ENCODE data around the gene KCNN1. TPM values are rescaled to one million over a fixed set of nuclear protein-coding genes. Genes with fewer than 3 reads are reported as not detected.
"Not testable (repeated sequence)": the region's sequence is repeated elsewhere in the genome, so short reads cannot be mapped to it uniquely, and the experiment has no call there.

KCNN1 gene
- total RNA-seq, 1 donor from 2014 or later, result 0.48 TPM

DNA sequence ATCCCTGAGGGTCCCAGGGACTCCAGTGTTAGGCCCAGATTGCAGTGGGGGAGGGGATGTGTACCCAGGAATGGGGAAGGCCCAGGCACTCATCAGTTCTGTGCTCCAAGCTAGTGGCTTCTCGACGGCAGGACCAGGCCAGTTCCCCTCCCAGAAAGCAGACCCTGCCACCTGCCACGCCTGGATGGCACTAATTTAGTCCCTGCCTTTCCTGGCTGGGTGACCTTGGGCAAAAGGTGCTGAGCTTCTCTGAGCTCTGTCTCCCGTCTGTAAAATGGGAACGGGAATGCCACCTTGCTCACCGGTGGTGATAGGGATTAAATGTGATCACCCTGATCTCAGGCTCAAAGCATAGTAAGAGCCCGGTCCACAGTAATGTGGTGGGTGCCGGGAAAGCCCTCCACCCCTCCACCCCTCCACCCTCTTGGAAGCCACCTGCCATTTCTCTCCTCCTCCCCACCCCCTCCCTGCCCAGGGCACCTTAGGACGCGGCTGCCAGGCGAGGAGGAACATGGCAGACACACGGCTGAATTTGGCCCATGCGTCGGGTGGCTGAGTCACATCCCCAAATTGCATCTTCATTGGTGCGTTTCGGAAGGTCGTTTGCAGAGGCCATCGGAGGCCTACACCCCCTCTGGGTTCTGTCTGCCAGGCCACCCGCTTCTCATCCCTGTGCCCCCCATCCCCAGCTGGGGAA, 2.3 kb downstream of the KCNN1 start:
- DNase-seq (ENCODE audit: low spot score), result no peak

DNA sequence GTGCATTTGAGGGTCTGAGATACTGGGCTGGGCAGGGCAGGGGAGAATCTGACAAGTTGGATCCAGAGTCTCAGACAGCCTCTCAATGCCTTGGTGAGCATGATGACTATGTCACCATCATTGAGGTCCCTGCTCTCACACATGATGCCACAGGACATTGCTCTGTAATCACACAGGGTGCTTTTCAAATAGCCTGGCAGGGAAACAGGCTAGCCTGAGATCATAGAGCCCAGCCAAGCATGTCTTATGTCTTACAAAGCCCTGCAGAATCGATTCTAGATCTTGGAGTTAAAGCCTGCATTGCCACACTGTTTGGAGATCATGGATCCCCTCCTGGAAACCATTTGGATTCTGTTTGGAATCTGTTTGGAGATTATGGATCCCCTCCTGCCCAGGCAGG, 5.3 kb downstream of the KCNN1 start:
- DNase-seq (ENCODE audit: low spot score), result no peak

DNA sequence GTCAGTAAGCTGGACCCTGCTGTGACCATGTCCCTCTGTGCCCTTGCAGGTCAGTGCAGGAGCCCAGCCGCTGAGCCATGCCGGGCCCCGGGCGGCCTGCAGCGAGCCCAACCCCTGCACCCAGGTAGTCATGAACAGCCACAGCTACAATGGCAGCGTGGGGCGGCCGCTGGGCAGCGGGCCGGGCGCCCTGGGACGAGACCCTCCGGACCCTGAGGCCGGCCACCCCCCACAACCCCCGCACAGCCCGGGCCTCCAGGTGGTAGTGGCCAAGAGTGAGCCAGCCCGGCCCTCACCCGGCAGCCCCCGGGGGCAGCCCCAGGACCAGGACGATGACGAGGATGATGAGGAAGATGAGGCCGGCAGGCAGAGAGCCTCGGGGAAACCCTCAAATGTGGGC, 6.9 kb downstream of the KCNN1 start:
- DNase-seq (ENCODE audit: low spot score), result no peak

DNA sequence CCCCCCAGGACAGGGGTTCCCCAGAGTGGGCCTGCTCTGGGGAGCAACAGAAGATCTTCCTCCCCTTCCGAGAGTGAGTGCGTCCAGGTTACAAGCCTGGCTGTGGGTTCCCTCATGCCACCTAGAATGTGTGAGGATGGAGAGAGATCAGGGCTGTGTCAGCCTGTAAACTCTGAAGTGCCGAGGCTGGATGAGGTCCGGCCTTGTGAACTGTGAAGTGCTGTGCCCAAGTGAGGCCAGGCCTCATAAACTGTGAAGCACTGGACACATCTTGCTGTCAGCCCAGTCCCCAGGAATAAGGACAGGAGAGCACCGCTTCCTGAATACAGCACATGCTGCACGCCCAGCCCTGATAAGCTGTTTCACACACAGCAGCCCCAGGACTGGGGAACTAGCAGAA, 7.6 kb downstream of the KCNN1 start:
- DNase-seq (ENCODE audit: low spot score), result no peak

DNA sequence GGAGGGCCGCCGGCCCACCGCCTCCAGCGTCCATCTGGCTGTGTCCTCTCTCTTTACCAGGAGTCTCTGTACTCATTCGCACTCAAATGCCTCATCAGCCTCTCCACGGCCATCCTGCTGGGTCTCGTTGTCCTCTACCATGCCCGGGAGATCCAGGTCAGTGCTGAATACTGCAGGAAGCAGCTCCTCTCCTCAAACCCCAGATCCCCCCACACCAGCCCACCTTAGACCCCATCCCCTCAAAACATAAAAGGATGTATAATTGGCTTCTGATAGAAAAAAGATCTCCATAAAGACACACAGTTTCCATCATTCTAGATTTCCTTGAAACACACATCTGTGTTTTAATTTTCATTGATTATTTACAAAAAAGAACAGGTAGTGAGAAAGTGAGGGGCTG, 8.1 kb downstream of the KCNN1 start:
- DNase-seq (ENCODE audit: low spot score), result no peak

DNA sequence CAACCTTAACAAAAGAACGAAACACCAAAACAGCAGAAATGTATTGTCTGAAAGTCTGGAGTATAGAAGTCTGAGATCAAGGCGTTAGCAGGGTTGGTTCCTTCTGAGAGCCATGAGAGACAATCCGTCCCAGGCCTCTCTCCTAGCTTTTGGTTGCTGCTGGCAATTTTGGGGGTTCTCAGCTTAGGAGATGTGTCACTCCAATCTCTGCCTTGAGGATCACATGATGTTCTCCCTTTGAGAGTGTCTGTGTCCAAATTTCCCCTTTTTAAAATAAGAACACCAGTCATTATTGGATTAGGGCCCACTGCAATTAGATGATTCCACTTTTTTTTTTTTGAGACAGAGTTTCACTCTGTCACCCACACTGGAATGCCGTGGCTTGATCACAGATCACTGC, 10.1 kb downstream of the KCNN1 start:
- no peak for DNase-seq (ENCODE audit: low spot score)

DNA sequence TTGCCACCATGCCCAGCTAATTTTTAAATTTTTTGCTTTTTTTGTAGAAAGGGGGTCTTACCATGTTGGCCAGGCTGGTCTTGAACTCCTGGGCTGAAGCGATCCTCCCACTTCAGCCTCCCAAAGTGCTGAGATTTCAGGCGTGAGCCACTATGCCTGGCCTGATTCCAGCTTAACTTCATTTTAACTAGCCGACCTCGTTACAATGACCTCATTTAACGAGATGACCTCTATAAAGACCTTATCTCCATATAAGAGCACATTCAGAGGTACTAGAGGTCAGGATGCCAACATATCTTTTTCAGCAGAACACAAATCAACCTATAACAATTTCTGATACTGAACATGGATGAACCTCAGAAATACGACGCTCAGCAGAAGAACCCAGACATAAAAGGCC, 10.6 kb downstream of the KCNN1 start:
- DNase-seq (ENCODE audit: low spot score), result no peak

DNA sequence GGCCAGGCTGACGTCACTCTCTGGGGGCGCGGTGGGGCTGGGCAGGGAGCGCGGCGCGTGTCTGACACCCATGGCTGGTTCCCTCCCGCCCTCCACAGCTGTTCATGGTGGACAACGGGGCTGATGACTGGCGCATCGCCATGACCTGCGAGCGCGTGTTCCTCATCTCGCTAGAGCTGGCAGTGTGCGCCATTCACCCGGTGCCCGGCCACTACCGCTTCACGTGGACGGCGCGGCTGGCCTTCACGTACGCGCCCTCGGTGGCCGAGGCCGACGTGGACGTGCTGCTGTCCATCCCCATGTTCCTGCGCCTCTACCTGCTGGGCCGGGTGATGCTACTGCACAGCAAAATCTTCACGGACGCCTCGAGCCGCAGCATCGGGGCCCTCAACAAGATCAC, 14.7 kb downstream of the KCNN1 start:
- no peak for DNase-seq (ENCODE audit: low spot score)

DNA sequence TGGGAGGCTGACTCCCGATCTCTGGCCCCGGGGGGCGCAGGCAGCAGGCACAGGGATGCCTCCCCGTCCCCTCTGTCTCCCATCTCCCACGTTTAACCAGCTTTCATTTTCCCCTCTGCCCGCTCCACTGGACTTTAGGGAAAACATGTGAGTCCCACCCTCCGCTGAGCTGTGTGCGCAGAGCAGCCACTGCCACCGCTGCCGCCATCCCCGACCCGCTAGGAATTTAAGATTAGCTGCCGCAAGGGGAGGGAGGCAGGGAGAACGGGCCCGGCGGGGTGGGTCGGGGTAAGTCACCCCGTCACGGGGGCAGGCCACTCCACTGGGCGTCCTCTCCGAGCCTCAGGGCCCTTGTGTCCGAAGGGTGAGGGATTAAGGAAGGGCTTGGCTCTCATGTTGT, 15.5 kb downstream of the KCNN1 start:
- no peak for DNase-seq (ENCODE audit: low spot score)

DNA sequence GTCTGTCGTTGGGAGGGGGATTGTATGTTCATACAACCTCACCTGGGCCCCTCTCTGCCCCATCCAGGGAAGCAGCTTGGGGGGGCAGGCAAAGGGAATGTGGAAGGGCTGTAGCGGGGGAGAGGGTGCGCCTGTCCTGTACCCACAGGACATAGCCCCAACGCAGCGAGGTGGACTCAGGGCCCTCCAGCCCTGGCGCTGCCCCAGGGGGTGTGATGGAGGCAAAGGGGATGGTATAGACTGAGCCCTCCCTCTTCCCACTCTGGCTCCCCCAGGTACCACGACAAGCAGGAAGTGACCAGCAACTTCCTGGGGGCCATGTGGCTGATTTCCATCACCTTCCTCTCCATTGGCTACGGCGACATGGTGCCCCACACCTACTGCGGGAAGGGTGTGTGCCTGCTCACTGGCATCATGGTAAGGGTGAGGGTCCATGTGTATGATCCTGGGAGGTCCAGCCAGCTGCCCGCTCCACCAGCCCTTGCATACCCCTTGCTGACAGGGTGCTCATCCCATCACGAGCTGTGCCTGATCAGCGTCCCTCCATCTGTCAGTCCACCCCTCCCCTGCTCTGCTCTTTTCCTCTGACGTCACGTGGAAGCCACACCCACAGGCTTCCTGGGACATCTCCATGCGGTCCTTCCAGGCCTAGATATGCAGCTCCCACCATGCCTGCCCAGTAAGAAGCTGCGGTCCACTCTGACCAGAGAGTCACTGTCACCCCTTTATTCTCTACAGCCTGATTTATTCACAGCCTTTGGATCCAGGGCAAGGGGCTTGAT, 18.3 kb downstream of the KCNN1 start:
- no peak for DNase-seq (ENCODE audit: low spot score)

DNA sequence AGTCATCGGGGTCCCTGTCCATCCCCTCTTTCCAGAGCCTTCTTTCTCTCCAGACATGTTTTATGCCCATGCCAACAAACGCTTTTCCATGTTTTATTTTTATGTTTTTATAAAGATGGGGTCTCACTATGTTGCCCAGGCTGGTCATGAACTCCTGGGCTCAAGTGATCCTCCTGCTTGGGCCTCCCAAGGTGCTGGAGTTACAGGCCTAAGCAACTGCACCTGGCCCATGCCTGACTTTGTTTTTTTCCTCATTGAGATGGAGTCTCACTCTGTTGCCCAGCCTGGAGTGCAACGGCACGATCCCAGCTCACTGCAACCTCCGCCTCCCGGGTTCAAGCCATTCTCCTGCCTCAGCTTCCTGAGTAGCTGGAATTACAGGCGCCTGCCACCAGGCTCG, 19.7 kb downstream of the KCNN1 start:
- DNase-seq (ENCODE audit: low spot score), result not testable (repeated sequence)

DNA sequence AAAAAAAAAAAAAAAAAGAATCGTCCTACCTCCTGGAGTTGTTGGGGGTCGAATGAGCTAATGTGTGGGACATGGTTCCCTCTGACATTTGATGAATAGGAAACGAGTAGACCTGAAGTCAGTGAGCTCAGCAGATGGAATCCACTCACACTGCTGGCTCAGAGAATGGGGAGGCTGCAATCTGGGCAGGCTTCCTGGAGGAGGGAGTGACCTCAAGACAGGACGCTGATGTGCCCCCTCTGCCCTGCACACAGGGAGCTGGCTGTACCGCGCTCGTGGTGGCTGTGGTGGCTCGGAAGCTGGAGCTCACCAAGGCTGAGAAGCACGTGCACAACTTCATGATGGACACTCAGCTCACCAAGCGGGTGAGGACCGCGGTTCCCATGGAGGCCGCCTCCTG, 21.3 kb downstream of the KCNN1 start:
- DNase-seq (ENCODE audit: low spot score), result no peak

DNA sequence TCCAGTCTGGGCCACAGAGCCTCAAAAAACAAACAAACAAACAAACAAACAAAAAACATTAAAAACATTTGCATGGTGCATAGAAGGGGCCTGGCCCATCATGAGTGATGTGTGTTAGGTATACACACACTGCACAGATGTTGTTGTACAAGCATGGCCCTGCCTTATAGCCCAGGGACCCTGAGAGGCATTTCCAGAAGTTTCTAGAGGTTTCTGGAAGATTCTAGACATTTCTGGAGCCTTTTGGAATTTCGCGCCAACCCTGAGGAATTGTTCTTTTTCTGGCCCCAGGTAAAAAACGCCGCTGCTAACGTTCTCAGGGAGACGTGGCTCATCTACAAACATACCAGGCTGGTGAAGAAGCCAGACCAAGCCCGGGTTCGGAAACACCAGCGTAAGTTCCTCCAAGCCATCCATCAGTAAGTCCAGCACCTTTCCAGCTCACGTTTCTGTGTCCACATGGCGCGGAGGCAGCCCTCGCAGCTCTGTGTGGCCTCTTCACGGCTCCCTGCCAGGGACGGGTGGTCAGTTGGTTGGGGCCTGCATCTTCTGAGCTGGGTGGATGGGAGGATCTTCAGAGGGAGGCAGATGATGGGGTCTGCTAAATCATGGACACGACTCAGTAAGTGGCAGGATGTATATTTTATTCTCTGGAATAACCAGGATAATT, 22.7 kb downstream of the KCNN1 start:
- DNase-seq (ENCODE audit: low spot score), result no peak

DNA sequence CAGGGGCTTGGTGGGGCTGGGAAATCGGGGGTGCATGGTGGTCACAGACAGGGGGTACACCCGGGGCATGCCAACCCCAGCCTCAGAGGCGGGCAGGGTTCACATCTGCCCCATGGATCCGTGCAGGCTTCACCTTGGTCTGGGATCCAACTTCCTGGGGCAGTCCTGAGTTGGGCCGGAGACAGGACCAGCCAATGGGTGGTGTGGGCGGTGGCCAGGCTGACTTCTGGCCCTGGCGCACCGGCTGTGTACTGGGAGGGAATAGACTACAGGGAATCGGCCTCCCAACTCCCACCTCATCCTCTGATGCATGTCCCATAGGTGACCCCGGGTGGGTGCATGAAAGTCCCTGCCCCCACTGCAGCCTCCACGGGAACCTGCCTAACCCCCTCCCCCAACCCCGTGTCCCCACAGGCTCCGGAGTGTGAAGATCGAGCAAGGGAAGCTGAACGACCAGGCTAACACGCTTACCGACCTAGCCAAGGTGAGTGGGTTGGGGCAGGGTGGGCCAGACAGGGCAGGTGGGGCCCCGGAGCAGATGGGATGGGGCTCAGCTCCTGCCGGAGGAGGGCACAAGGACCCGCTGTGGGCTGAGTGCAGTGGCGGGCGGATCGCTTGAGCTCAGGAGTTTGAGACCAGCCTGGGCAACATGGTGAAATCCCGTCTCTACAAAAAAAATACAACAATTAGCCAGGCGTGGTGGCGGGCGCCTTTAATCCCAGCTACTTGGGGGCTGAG, 26.3 kb downstream of the KCNN1 start:
- DNase-seq (ENCODE audit: low spot score), result no peak

DNA sequence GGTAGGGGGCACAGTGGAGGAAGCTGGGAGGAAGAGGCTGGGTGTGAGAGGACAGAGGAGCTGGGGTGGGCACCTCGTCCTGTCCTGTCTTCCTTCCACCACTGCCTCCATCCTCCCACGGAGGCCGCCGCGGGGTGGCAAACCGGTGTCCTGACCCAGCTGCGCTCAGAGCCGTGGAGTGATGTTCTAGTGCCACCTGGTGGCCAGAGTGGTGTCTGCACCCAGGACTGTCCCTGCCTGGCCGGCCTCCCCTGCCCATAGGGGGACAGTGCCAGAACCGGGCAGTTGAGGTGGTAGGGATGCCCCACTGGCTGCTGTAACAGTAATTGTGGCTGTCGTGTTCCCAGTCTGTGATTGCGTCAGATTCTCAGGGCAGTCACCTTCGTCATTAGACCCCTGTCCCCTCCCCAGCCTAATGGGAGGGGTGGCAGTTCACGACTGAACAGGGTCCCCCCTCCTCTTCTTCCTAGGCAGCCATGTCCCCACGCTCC, 30.0 kb downstream of the KCNN1 start:
- DNase-seq (ENCODE audit: low spot score), result peak; percentile 76

DNA sequence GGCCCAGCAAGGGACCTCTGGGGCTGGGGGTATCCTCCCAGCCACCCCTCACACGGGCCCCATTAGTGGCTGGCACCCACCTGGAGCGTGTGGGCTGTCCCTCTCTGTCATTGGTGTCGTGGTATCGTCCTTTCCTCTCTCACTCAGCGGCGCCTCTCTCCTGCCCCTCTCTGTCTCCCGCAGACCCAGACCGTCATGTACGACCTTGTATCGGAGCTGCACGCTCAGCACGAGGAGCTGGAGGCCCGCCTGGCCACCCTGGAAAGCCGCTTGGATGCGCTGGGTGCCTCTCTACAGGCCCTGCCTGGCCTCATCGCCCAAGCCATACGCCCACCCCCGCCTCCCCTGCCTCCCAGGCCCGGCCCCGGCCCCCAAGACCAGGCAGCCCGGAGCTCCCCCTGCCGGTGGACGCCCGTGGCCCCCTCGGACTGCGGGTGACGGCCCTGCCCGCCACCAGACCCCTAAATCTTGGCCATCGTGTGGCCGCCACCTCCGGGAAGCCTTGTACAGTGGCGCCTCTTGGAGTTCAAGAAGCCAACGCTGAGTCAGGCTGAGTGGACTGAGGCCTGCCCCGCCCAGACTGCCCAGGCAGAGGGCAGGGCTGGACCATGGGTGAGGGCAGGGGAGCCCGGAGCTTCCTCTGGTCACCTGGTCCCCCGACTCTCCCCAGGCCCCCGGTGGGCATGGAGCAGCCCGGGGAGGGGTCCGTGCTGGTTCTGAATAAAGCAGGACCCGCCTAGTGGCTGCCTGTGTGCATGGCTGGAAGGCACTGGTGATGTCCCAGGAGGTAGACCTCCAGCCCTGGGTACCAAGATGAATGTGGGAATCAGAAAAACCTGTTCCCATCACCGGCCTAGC, 31.3 kb downstream of the KCNN1 start:
- DNase-seq (ENCODE audit: low spot score), result no peak

DNA sequence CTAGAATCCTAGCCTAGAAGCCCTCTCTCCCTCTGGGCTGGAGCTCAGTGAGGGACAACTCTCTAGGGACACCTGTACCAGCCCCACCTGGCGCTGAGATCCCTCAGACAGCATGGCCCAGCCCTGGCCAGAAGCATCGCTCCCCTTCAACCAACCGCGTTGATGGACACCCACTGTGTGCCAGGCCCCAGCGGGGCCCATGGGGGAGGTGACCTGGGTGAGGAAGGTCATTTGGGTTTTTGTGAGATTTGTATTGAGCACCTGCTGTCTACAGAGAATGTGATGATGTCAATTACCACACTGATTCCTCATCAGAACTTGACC, 31.9 kb downstream of the KCNN1 start:
- no peak for DNase-seq (ENCODE audit: low spot score)

DNA sequence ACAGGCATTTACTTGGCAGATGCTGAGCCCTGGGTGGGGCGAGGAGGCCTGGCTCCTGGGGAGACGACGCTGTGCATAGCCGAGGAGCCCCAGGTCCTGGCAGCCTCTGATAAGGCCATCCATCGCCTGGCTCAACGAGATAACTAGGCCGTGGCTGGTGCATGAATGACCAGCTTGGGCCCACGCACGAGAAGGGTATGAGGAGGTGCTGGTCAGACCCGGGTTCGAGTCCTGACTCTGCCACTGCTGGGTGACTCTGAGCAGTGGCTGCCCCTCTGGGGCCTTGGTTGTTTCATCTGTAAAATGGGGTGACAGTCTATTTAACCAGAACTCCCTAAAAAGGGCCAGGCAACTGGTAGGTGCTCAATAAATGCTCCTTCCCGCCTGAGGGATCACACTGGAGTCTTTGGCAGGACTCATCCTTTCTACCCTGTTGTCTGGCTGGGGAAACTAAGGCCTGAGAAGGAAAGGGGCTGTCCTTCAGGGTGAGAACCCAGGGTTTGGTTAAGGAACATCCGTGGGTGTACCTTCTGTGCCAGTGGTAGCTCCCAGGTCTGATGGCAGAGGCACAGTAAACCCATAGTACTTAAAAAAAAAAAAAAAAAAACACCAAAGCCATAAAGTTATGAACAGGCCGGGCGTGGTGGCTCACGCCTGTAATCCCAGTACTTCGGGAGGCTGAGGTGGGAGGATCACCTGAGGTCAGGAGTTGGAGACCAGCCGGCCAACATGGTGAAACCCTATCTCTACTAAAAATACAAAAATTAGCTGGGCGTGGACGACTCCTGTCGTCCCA, 33.0 kb downstream of the KCNN1 start:
- no peak for DNase-seq (ENCODE audit: low spot score)

DNA sequence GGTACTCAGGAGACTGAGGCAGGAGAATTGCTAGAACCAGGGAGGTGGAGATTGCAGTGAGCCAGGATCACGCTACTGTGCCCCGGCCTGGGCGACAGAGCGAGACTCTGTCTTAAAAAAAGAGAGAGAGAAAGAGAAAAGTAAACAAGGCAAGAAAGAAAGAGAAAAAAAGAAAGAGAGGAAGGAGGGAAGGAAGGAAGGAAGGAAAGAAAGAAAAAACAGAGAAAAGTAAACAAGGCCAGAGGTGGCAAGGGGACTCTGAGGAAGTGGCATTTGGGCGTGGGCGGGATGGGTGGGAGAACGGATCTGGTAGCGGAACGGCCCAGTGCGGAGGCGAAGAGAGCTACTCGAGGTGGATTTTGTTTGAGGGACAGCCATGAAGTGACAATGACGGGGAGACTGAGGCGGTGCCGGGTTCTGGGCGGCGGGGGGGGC, 33.6 kb downstream of the KCNN1 start:
- no peak for DNase-seq (ENCODE audit: low spot score)
